Stimulated activated CD4-positive, alpha-beta T cell treated with anti-CD3 and anti-CD28 coated beads, TNF-alpha, amount 100 ng/mL, for 48 hours (primary cell): ENCODE results near the gene GADD45B.
"Not testable (repeated sequence)": the region's sequence is repeated elsewhere in the genome, so short reads cannot be mapped to it uniquely, and the experiment has no call there.

Source experiments
- DNase-seq, 3 donors: peaks; one replicate each; pipeline ENCODE4 v3.0.0-alpha.2; 2020; ENCODE audit warnings: low read depth in 3 of 3

Gene GADD45B

DNA sequence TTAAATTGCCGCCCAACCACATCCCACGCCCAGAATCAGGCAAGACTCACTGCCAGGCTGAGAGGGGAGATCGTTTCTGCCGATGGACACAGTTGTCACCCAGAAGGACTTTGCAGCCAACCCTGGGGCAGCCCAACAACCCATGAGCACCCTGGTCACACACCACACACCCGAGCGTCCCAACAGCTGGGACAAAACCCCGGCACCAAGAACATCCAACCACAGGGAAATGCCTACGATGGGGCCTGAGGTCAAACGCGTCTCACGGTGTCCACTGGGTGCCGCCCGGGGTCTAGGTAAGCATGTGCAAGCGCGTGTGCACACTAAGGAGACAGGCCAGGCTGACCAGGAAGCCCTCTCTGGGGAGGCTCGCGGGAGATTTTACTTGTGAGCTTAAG, 32.1 kb upstream of the GADD45B start:
- DNase-seq, result no peak

DNA sequence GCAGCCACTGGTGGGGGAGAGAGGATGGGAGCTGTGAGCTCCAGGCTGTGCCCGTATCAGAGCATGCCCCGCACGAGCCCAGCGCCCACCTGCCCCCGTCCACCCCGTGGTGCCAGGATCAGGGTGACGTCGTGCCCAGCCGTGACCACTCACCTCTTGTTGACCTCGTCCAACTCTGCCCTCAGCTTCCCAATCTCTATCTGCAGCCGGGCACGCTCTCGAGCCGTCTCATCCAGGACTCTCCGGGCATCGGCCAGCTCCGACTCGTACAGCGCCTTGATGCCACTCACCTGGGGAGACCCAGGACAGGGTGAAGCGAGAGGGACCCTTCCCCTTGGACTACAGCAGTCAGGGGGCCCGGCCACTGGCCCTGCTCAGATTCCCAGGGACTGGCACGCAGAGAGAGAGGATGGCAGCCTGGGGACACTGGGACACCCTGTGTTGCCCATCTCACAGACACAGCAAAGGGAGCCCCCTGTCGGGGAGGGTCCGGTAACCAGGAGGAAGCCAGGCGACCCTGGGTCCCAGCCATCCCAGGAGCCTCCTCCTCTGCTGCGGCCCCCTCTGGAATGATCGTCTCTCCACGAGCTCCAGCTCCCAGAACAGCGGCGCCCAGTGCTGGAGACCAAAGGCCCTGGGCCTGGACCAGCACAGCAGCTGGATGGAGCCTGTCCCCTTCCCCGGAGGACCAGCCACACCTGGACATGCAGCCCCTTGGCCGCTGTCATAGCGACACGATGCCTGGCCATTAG, 31.5 kb upstream of the GADD45B start:
- DNase-seq, result no peak

DNA sequence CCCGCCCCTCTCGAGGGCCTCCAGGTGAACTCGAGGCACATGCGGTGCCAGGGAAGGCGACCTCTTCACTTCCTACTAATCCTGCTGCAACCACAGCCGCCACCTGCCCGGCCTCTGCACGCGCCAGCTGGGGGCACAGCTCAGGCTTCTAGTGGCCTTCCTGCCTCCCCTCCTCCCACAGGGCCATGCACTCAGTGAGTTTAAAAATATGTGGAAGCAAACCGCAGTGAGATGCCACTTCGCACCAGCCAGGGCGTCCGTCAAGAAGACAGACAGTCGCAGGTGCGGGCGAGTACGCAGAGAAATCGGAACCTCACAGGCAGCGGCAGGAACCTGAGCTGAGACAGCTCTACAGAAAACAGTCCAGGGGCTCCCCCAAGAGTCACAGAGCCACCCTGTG, 29.5 kb upstream of the GADD45B start:
- DNase-seq, result no peak

DNA sequence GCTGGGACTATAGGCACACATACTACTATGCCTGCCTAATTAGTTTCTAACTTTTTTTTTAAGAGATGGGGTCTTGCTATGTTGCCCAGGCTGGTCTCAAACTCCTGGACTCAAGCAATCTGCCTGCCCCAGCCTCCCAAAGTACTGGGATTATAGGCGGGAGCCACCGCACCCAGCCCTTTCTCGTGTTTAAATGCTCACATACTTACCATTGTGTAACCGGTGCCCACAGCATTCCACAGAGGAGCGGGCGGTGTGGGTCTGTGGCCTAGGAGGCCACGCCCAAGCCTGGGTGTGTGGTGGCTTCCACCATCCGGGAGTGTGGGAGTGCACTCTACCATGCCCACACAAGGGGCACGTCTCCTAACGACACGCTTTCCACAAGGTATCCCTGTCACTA, 26.9 kb upstream of the GADD45B start:
- no peak for DNase-seq

DNA sequence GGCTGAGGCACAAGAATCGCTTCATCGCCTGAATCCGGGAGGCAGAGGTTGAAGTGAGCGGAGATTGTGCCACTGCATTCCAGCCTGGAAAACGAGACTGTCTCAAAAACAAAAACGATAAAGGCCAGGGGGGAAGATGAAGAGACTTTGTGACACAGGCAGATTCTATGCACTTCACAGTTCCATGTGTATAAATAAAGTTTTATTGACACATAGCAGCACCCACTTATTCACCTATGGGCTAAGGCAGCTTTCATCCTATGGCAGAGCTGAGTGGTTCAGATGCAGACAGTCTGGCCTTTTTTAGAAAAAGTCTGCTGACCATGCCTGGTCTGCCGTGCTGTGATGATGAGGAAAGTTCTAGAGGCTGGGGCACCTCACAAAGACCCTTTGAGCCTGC, 24.8 kb upstream of the GADD45B start:
- no peak for DNase-seq

DNA sequence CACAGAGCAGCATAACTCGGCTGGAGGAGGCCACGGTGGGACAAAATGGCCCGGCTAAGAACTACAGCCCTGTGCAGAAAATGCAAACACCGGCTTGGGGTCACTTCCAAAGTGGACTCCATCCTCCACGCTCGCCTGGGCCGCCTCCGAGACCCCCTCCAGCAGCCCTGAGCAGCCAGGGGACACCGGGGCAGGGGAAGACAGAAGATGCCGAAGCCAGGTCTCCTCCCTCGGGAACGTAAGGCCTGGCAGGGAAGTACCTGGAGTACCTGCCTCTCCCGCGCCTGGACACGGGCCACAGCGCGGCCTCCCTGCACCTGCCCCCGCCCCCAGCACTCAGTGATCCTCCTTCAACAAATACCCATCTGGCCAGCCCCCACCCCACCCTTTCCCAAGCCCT, 24.2 kb upstream of the GADD45B start:
- no peak for DNase-seq

DNA sequence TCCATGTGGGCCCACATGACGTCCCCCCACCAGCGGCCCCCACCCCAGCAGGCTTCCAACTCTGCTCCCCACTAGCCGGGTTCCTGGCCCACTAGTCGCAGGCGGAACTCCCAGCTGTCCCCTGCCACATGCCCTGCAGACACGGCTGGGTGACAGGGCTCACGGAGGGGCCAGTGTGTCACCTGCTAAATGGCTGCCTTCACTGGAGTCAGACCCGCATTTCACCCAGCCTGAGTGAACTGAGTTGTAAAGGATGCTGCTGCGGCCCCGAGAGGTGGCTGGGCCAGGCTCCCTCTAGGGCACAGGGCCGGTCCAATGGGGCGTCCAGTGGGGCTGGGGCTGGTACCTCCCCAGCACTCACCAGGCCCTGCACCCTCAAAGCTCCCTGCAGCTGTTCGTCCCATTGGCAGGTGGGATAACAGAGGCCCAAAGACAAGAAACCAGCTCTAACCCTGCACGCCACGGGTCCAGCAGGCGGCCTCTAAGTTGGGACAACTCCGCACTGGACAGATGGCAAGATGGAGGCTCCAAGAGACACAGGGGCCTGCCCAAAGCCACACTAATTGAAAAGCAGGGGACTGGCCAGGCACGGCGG, 22.4 kb upstream of the GADD45B start:
- no peak for DNase-seq

- no peak for DNase-seq
These were observed 21.5 kb upstream of the GADD45B start for GRCh38 chr19:2454199-2454961.

DNA sequence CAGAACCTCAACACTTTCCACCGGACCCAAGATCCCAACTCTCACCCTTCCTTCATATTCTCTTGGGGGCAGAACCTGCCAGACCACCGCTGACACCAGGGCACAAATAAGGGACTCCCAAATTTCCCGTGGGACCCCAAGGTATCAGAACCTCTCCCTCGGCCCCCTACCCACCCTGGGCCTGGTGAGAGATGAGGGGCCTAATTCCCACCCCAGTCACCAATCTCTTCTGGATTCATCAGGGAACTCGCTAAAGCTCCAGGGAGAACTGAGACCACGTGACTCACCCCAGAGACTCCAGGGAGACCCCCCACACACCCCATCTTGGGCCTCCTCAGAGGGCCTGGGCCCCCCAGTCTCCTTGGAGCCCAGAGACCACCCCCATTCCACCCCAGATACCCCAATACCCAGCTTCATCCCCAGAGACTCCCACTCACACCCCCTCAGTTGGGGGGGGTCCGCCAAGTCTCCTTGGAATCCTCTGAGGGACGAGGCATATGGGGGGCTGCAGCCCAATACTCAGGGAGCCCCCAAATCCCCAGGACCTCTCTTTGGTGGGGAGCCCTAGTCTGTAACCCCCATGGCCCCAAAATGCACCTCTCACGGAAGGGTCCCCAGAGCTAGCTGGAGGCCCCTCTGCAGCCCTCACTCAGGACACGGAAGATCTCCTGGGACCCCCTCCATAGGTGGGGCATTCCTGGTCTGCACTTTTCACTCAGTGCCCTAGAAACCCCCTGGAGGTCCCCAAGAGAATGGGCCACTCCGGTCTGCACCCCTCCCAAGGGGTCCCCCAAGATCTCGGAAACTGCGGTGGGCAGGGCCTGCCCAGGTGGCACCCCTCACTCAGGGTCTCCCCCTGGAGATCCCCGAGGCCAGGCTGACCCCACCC, 20.7 kb upstream of the GADD45B start:
- no peak for DNase-seq

GRCh38 chr19:2455851-2456570, 19.9 kb upstream of the GADD45B start:
- peak in 1 of 3 donors; percentile 35 for DNase-seq

DNA sequence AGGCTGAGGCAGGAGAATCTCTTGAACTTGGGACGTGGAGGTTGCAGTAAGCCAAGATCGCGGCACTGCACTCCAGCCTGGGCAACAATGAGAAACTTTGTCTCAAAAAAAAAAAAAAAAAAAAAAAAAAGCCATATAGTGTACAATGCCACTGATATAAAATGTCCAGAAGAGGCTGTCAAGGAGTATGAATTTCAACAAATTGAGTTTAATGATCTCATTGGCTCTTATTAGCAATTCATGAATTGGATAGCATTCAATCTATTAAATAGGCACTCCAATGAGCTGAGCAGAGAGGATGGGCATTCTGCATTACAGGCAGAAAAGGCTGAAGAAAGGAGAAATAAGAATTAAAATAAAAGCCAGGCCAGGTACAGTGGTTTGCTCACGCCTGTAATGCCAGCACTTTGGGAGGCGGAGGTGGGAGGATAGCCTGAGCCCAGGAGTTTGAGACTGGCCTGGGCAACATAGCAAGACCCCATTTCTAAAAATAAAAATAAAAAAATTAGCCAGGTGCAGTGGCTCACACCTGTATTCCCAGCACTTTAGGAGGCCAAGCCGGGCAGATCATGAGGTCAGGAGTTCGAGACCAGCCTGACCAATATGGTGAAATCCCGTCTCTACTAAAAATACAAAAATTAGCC, 18.4 kb upstream of the GADD45B start:
- DNase-seq, result no peak

DNA sequence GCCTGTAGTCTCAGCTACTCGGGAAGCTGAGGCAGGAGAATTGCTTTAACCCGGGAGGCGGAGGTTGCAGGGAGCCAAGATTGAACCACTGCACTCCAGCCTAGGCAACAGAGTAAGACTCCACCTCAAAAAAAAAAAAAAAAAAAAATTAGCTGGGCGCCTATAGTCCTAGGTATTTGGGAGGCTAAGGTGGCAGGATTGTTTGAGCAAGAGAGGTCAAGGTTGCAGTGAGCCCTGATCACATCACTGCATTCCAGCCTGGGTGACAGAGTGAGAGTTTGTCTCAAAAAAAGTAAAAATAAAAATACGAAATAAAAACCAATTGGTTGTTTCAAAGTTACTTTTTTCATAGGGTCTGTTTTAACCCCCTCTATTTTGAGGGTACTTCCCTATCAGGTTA, 17.9 kb upstream of the GADD45B start:
- no peak for DNase-seq

DNA sequence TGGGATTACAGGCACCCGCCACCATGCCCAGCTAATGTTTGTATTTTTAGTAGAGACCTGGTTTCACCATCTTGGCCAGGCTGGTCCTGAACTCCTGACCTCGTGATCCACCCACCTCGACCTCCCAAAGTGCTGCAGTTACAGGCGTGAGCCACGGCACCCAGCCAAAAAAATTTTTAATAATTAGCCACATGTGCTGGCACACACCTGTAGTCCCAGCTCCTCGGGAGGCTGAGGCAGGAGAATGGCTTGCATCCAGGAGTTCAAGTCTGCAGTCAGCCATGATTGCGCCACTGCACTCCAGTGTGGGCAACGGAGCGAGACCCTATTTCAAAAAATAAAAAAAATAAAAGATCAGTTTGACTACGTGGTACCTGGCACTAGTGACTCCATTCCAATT, 17.2 kb upstream of the GADD45B start:
- not testable (repeated sequence) for DNase-seq

DNA sequence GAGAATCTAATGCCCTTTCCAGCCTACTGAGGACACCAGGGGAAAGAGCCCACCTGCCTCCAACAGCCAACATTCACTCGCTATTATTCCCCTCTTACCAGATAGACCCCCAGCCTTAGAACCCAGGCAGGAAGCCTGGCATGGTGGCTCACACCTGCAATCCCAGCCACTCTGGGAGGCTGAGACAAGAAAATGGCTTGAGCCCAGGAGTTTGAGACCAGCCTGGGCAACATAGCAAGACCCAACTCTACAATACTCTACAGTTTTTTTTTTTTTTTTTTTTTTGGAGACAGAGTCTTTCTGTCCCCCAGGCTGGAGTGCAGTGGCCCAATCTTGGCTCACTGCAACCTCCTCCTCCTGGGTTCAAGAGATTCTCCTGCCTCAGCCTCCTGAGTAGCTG, 15.7 kb upstream of the GADD45B start:
- DNase-seq, result no peak

DNA sequence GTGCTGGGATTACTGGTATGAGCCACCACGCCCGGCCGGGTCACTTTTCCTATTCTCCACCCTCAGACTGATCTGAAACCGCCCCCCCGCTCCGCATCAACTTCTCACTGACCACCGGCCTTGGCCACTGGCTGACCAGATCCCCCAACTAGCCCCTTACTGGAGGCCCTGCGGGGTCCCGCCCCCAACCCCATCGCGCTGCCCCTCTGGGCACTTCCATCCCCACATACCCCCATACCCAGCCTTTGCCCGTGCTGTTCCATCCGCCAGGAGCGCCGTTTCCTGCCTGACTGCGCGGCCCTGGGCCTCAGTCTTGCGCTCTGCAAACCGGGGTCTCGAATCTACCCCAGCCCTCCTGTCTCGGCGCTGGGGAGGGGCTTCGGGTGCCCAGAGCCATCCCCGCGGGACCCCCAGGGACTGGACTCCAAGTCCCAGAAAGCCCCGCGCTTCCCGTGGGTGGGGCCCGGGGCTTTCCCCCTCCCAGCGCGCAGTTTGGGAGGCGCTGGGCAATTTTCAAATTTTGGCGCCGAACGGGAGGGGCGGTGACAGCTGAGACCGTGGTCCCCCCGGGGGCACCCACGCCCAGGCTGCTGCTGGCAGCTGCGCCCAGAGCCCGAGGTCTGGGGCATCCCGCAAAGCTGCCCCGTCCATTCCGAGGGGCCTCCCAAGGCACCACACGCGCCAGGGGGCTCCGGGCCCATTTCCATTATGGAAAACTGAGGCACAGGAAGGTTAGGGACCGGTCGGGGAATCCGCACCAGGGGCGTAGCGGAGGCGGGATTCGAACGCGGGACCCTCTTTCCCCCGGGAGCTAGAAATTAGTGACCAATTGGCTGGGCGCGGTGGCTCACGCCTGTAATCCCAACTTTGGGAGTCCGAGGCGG, 13.9 kb upstream of the GADD45B start:
- peak in 2 of 3 donors; percentile 52 to 81 for DNase-seq

GRCh38 chr19:2462635-2463421, 13.1 kb upstream of the GADD45B start:
- no peak for DNase-seq

GRCh38 chr19:2463694-2464093, 12.2 kb upstream of the GADD45B start:
- not testable (repeated sequence) for DNase-seq

DNA sequence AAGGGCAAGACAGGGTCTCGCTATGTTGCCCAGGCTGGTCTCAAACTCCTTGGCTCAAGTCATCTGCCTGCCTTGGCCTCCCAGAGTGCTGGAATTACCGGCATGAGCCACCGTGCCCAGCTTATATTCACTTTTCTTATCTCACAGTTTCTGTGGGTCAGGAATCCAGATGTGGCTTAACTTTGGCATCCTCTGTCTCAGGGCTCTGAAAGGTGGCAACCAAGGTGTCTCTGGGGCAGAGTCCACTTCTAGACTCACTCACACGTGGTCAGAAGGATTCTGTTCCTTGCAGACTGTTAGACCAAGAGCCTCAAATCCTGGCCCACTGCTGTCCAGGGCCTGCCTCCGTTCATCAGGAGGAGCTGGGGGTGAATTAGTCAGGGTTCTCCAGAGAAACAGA, 11.5 kb upstream of the GADD45B start:
- no peak for DNase-seq

DNA sequence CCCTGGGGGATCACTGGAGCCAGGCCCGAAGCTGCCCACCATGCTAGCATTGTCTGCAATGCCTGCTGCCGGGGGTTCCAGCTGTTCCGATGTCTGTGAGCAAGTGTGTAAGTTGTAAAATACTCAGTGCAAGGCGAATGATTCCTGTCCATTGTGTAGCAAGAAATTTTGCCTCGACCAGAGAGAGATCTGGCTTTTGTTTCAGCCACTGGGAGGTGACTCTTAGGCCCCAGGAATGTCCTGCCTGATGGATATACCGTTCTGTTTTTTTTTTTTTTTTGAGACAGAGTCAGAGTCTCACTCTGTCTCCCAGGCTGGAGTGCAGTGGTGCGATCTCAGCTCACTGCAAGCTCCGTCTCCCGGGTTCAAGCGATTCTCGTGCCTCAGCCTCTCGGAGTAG, 7.3 kb upstream of the GADD45B start:
- no peak for DNase-seq
